Measurements from ENCODE around the gene MTHFS. TPM values are rescaled to one million over a fixed set of nuclear protein-coding genes. Genes with fewer than 3 reads are reported as not detected.
A peak's percentile ranks its signal among the peaks of the same experiment; 100 is the strongest.
"Not testable (repeated sequence)": the region's sequence is repeated elsewhere in the genome, so short reads cannot be mapped to it uniquely, and the experiment has no call there.

Gene MTHFS
- total and polyA plus RNA-seq, 8 donors: 19.8 to 53.1 (median 28.6) TPM

DNA sequence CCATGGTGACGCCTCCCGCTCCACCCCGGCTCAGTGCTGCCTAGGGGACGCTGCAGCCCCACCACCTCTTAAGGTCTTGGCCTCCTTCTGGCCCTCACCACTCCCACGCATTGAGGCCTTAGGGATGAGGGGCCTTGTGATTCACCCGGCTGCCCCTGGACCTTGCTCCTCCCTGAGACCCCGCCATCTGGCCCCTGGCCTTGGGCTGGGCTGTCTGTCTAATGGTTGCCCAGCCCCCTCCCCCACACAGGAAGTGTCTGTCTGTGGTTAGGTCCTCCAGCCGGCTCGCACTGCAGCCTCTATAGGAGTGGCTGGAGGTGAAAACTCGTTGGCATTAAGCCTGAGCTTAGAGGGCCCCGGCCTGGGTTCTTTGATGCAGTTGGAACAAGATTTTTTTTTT is 21.5 kb upstream of the MTHFS start:
- 94 to 98% methylated on average over 11 of the region's 11 CpGs for WGBS, 2 donors

DNA sequence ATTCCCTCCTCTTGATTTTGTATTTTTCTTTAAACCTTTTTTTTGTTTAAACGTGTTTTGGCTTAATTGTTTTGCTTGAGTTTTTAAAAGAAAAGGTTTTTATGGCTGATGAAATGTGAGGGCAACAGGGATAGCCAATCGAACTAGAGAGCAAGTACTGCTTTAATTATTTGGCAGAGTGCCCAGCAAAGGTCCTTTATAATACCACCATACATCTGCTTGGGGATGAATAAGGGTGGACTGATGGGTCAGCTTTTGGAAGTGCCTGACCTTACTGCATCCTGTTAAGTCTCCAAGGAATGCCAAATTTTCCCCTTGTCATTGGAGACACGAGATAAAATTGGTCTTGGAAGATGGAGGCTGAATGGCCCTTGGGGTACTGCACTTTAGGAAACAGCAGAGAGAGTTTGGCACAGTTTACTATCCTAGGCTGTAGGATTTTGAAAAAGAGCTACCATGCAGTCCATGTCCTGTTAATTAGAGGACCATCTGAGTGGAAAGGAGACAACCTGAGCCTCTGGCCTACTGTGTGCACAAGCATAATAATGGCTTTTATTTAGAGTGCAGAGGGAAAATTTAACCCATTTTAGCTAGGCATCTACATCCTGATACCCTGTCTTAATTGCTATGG is 19.8 kb upstream of the MTHFS start:
- Histone ChIP-seq H3K4me1 (no peaks in the 10 kb centered on the region), H3K4me3 (no peak overlapping the region), H3K27ac (no peak overlapping the region), H3K9me3 (no peaks in the 10 kb centered on the region), H3K27me3 (no peaks in the 10 kb centered on the region), H3K36me3 (peaks cover 0 to 10% (median 0%) of the 10 kb centered on the region in 3 donors)
- FAIRE-seq (no peak), ATAC-seq (no peak), DNase-seq (no peak)
- intact Hi-C loops (cut with DNase I): no loop called here
- TF ChIP-seq, protein P1, sequence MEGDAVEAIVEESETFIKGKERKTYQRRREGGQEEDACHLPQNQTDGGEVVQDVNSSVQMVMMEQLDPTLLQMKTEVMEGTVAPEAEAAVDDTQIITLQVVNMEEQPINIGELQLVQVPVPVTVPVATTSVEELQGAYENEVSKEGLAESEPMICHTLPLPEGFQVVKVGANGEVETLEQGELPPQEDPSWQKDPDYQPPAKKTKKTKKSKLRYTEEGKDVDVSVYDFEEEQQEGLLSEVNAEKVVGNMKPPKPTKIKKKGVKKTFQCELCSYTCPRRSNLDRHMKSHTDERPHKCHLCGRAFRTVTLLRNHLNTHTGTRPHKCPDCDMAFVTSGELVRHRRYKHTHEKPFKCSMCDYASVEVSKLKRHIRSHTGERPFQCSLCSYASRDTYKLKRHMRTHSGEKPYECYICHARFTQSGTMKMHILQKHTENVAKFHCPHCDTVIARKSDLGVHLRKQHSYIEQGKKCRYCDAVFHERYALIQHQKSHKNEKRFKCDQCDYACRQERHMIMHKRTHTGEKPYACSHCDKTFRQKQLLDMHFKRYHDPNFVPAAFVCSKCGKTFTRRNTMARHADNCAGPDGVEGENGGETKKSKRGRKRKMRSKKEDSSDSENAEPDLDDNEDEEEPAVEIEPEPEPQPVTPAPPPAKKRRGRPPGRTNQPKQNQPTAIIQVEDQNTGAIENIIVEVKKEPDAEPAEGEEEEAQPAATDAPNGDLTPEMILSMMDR (IDR thresholded peaks at IDR 0.05): no peak
- WGBS, 2 donors: 75 to 89% methylated on average over 3 of the region's 3 CpGs

More for the DNA sequence above, 21.5 kb upstream of the MTHFS start:
- DNase-seq (peak in 1 of 6 donors; percentile 31), FAIRE-seq (no peak), ATAC-seq (no peak)
- no peaks in the 10 kb centered on the region for H3K9me3 ChIP-seq
- H3K4me1 ChIP-seq: peaks cover 0 to 3% (median 0%) of the 10 kb centered on the region in 3 donors
- peaks cover 0 to 10% (median 0%) of the 10 kb centered on the region in 3 donors for H3K36me3 ChIP-seq
- H3K27me3 ChIP-seq: no peaks in the 10 kb centered on the region
- TF ChIP-seq, protein P1 (IDR thresholded peaks at IDR 0.05): no peak
- intact Hi-C loops (cut with DNase I): no loop called here
- no peak overlapping the region for H3K4me3 ChIP-seq
- H3K27ac ChIP-seq: no peak overlapping the region

DNA sequence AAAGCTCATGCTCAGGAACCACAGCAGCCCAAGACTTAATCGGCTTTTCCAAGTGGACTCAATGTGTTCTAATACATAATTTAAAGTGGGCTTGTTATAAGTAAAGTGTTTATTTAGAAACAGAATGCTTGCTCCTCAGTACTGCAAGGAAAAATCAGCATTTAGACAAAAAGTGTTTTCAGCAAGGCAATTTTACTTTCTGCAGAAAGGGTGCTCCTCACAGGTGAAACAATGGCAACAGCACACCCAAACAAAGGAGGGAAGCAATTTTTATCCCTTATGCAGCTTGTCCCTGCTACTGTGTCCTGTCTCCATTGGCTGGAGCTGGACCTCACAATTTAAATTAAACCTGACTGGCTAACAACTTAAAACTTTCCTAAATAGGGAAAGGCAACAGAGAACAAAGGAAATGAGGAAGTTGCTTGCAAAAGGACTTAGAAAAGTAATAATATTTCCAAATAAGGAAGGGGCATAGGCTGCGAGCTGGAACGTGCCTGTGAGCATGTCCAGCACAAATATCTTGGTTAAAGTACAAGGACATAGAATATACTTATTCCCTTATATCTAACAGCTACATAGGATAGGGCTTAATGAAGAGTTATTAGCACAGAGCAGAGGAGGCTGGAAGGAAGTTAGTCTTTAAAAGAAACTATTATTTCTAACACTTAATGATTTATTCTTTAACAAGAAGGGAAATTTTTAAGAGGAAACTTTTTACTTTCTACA is 19.1 kb upstream of the MTHFS start:
- ATAC-seq; H3K27ac ChIP-seq; H3K4me3 ChIP-seq; intact Hi-C loops (cut with DNase I); H3K4me1 ChIP-seq; H3K27me3 ChIP-seq; DNase-seq; H3K9me3 ChIP-seq; FAIRE-seq: not testable (repeated sequence)
- WGBS, 2 donors: 94 to 98% methylated on average over 3 of the region's 3 CpGs
- peaks cover 0 to 10% (median 0%) of the 10 kb centered on the region in 3 donors for H3K36me3 ChIP-seq

DNA sequence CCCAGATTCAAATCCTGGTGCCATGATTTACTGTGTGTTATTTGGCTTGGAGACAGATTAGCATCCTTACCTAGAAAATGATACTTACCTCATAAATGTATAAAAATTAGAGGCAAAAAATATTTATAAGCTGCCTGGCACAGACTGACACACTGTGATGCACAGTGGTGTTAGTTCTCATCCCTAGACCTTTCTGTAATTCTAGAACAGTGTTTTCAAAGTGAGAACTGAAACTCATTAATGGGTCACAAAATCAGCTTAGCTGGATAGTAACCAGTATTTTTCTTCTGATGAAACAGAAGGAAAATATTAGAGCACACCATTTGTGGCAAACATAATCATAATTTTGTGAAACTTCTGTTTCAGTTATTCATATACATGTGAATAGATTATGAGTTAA is 17.9 kb upstream of the MTHFS start:
- H3K9me3 ChIP-seq: no peaks in the 10 kb centered on the region
- no peak for ATAC-seq
- FAIRE-seq: no peak
- TF ChIP-seq, protein P1 (IDR thresholded peaks at IDR 0.05): no peak
- no peak overlapping the region for H3K27ac ChIP-seq
- no peaks in the 10 kb centered on the region for H3K4me1 ChIP-seq
- intact Hi-C loops (cut with DNase I): no loop called here
- H3K27me3 ChIP-seq: no peaks in the 10 kb centered on the region
- peaks cover 0 to 10% (median 0%) of the 10 kb centered on the region in 3 donors for H3K36me3 ChIP-seq
- no peak for DNase-seq
- no peak overlapping the region for H3K4me3 ChIP-seq

DNA sequence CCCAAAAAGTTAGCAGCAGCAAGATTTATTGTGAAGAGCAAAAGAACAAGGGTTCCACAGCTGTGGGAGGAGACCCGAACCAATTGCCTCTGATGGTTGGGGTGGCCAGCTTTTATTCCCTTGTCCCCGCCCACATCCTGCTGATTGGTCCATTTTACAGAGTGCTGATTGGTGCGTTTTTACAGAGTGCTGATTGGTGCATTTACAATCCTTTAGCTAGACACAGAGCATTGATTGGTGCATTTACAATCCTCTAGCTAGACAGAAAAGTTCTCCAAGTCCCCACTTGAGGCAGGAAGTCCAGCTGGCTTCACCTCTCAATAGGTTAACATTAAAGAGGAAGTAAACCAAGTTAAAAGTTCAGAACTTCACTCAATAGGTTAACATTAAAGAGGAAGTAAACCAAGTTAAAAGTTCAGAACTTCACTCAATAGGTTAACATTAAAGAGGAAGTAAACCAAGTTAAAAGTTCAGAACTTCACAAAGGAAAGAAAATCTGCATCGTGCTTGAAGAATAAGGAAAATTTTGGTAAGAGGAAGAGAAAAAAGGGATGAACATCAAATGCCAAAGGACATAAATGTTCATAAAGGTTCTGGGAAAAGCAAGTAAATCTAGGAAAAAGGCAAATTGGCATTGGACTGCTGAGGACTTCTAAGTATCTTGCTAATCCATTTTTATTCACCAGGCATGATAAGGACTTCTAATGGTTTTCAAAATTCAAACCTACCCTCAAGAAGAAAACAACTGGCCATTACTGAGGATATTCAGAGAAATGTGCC is 12.9 kb upstream of the MTHFS start:
- 67 to 87% methylated on average over 4 of the region's 4 CpGs for WGBS, 2 donors
- intact Hi-C loops (cut with DNase I); H3K4me1 ChIP-seq; DNase-seq; H3K9me3 ChIP-seq; H3K36me3 ChIP-seq; FAIRE-seq; ATAC-seq; H3K27me3 ChIP-seq; H3K4me3 ChIP-seq; H3K27ac ChIP-seq: not testable (repeated sequence)
